Measurements from ENCODE around the gene ST6GAL2.

ST6GAL2 gene

GRCh38 chr2:106839849-106840595 lies 45.9 kb downstream of the ST6GAL2 start:
- no peaks in the 10 kb centered on the region for H3K9me3 ChIP-seq
- no peak overlapping the region for H3K4me3 ChIP-seq (ENCODE audit: low read depth, low read length)
- no peaks in the 10 kb centered on the region for H3K36me3 ChIP-seq
- peak; percentile 47 for DNase-seq
- no peaks in the 10 kb centered on the region for H3K4me1 ChIP-seq
- H3K27me3 ChIP-seq: no peaks in the 10 kb centered on the region
- TF ChIP-seq CTCF (IDR thresholded peaks at IDR 0.05; ENCODE audit: low read depth, low read length): peak; percentile 56

GRCh38 chr2:106833256-106833655 lies 52.7 kb downstream of the ST6GAL2 start:
- no peak for TF ChIP-seq CTCF (IDR thresholded peaks at IDR 0.05; ENCODE audit: low read depth, low read length)

GRCh38 chr2:106831816-106832569 lies 54.0 kb downstream of the ST6GAL2 start:
- no peak for TF ChIP-seq CTCF (IDR thresholded peaks at IDR 0.05; ENCODE audit: low read depth, low read length)
- H3K27me3 ChIP-seq: no peaks in the 10 kb centered on the region
- no peak for DNase-seq

More at GRCh38 chr2:106833256-106833655, 52.7 kb downstream of the ST6GAL2 start:
- Histone ChIP-seq H3K36me3 (no peaks in the 10 kb centered on the region), H3K9me3 (no peaks in the 10 kb centered on the region), H3K4me3 (ENCODE audit: low read depth, low read length) (no peak overlapping the region), H3K4me1 (no peaks in the 10 kb centered on the region), H3K27me3 (no peaks in the 10 kb centered on the region)
- no peak for DNase-seq

GRCh38 chr2:106831241-106831640 lies 54.7 kb downstream of the ST6GAL2 start:
- no peak for TF ChIP-seq CTCF (IDR thresholded peaks at IDR 0.05; ENCODE audit: low read depth, low read length)
- Histone ChIP-seq H3K9me3 (no peaks in the 10 kb centered on the region), H3K27me3 (no peaks in the 10 kb centered on the region), H3K36me3 (no peaks in the 10 kb centered on the region), H3K4me1 (no peaks in the 10 kb centered on the region), H3K4me3 (ENCODE audit: low read depth, low read length) (no peak overlapping the region)
- DNase-seq: no peak

More at GRCh38 chr2:106831816-106832569, 54.0 kb downstream of the ST6GAL2 start:
- Histone ChIP-seq H3K4me3 (ENCODE audit: low read depth, low read length) (no peak overlapping the region), H3K36me3 (no peaks in the 10 kb centered on the region), H3K4me1 (no peaks in the 10 kb centered on the region), H3K9me3 (no peaks in the 10 kb centered on the region)

GRCh38 chr2:106830191-106830590 lies 55.8 kb downstream of the ST6GAL2 start:
- Histone ChIP-seq H3K27me3 (no peaks in the 10 kb centered on the region), H3K36me3 (no peaks in the 10 kb centered on the region), H3K4me3 (ENCODE audit: low read depth, low read length) (no peak overlapping the region), H3K9me3 (no peaks in the 10 kb centered on the region), H3K4me1 (no peaks in the 10 kb centered on the region)
- DNase-seq: no peak
- no peak for TF ChIP-seq CTCF (IDR thresholded peaks at IDR 0.05; ENCODE audit: low read depth, low read length)

- no peak for DNase-seq
- Histone ChIP-seq H3K4me1 (no peaks in the 10 kb centered on the region), H3K9me3 (no peaks in the 10 kb centered on the region), H3K4me3 (ENCODE audit: low read depth, low read length) (no peak overlapping the region), H3K27me3 (no peaks in the 10 kb centered on the region), H3K36me3 (no peaks in the 10 kb centered on the region)
- no peak for TF ChIP-seq CTCF (IDR thresholded peaks at IDR 0.05; ENCODE audit: low read depth, low read length)
These were observed 57.8 kb downstream of the ST6GAL2 start for GRCh38 chr2:106828119-106828518.

All from BE2C (cell line).